Measurements from ENCODE around the gene FOSL2. TPM values are rescaled to one million over a fixed set of nuclear protein-coding genes. Genes with fewer than 3 reads are reported as not detected.

FOSL2 gene
- total and polyA plus RNA-seq, 2 experiments from 2014 or later: 0.60 to 4.3 TPM

GRCh38 chr2:28345619-28346018 lies 47.0 kb upstream of the FOSL2 start (continued):
- TF ChIP-seq CTCF (conservative IDR thresholded peaks at IDR 0.05; ENCODE audit: low read depth in 2 of 2): no peak
- TF ChIP-seq EZH2phosphoT487 (IDR thresholded peaks at IDR 0.05; ENCODE audit: unreplicated experiment): no peak
- no peak for TF ChIP-seq ZNF114 (CRISPR knock-in tag; IDR thresholded peaks at IDR 0.05)
- no peak for TF ChIP-seq POLR2AphosphoS5 (IDR thresholded peaks at IDR 0.05; ENCODE audit: low read depth)
- TF ChIP-seq REST (IDR thresholded peaks at IDR 0.05; ENCODE audit: unreplicated experiment): no peak
- no peak for TF ChIP-seq ZNF331 (CRISPR knock-in tag; IDR thresholded peaks at IDR 0.05; ENCODE audit: low read depth)

GRCh38 chr2:28346587-28346986 lies 46.1 kb upstream of the FOSL2 start:
- H3F3A ChIP-seq (replicated peaks; ENCODE audit: low read depth): no peaks in the 10 kb centered on the region
- no peak overlapping the region for H3K4me3 ChIP-seq
- Mint-ChIP-seq H3K4me1 (peaks cover 17% of the 10 kb centered on the region), H3K27ac (no peak overlapping the region), H3K4me3 (no peak overlapping the region), H3K9me3 (no peaks in the 10 kb centered on the region), H3K36me3 (ENCODE audit: low read depth) (no peaks in the 10 kb centered on the region), H3K27me3 (ENCODE audit: insufficient read depth, low read depth, poor library complexity) (peaks cover 4% of the 10 kb centered on the region)
- H3K4me2 ChIP-seq: no peak overlapping the region
- H3K79me2 ChIP-seq (replicated peaks; ENCODE audit: insufficient read depth): no peaks in the 10 kb centered on the region
- no peak overlapping the region for H2AFZ ChIP-seq
- no peak for ATAC-seq
- no peak overlapping the region for H3K27ac ChIP-seq (ENCODE audit: low read depth)
- H4K20me1 ChIP-seq (replicated peaks; ENCODE audit: insufficient read depth): no peaks in the 10 kb centered on the region
- DNase-seq (ENCODE audit: low spot score): no peak
- H3K27me3 ChIP-seq (ENCODE audit: insufficient read depth): no peaks in the 10 kb centered on the region
- H3K4me1 ChIP-seq (ENCODE audit: insufficient read depth): peaks cover 8% of the 10 kb centered on the region
- H3K36me3 ChIP-seq (ENCODE audit: insufficient read depth): no peaks in the 10 kb centered on the region
- no peaks in the 10 kb centered on the region for H3K9me2 ChIP-seq (ENCODE audit: insufficient read depth)
- no peak for TF ChIP-seq EZH2 (IDR thresholded peaks at IDR 0.05; ENCODE audit: low read depth, unreplicated experiment)
- TF ChIP-seq CREB1 (CRISPR knock-in tag; IDR thresholded peaks at IDR 0.05; ENCODE audit: low read depth): no peak
- no peak for TF ChIP-seq ZNF114 (CRISPR knock-in tag; IDR thresholded peaks at IDR 0.05)
- no peak for TF ChIP-seq CTCF (conservative IDR thresholded peaks at IDR 0.05; ENCODE audit: low read depth in 2 of 2)
- TF ChIP-seq POLR2AphosphoS5 (IDR thresholded peaks at IDR 0.05; ENCODE audit: low read depth): no peak
- no peak for TF ChIP-seq STAT1 (IDR thresholded peaks at IDR 0.05; ENCODE audit: unreplicated experiment)
- TF ChIP-seq NANOG (IDR thresholded peaks at IDR 0.05; ENCODE audit: borderline replicate concordance): no peak
- no peak for TF ChIP-seq REST (IDR thresholded peaks at IDR 0.05; ENCODE audit: unreplicated experiment)
- no peak for TF ChIP-seq EZH2phosphoT487 (IDR thresholded peaks at IDR 0.05; ENCODE audit: unreplicated experiment)
- TF ChIP-seq ZNF331 (CRISPR knock-in tag; IDR thresholded peaks at IDR 0.05; ENCODE audit: low read depth): no peak
- TF ChIP-seq JUNB (IDR thresholded peaks at IDR 0.05; ENCODE audit: unreplicated experiment): no peak
